ENCODE measurements around the gene STRADB.

DNA sequence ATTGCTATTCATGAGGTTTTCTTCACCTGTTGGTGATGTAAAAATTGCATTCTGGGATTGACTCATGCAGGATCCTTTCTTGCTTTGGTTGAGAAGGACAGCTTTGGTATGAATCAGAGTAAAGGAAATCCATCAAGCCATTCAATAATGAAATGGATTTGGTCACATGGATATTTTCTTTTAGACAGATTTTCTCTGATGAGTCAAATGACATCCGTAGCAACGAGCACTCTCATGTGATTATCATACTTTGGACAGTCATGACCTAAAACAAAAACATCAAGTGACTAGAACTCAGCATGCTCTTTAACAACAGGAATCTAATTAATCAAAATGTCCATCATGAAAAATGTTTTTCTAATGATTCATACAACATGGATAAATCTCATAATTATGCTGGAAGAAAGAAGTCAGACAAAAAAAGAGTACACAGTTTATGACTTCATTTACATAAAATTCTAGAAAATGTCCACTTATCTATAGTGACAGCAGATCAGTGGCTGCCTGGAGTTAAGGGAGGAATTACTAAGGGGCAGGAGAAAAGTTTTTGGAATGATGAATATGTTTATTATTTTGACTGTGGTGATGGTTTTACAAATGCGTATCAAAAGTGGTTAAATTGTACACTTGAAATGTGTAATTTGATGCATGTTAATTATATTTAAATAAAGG lies 31.0 kb upstream of the STRADB start:
- TF ChIP-seq, protein P1, sequence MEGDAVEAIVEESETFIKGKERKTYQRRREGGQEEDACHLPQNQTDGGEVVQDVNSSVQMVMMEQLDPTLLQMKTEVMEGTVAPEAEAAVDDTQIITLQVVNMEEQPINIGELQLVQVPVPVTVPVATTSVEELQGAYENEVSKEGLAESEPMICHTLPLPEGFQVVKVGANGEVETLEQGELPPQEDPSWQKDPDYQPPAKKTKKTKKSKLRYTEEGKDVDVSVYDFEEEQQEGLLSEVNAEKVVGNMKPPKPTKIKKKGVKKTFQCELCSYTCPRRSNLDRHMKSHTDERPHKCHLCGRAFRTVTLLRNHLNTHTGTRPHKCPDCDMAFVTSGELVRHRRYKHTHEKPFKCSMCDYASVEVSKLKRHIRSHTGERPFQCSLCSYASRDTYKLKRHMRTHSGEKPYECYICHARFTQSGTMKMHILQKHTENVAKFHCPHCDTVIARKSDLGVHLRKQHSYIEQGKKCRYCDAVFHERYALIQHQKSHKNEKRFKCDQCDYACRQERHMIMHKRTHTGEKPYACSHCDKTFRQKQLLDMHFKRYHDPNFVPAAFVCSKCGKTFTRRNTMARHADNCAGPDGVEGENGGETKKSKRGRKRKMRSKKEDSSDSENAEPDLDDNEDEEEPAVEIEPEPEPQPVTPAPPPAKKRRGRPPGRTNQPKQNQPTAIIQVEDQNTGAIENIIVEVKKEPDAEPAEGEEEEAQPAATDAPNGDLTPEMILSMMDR (IDR thresholded peaks at IDR 0.05) = no peak
- TF ChIP-seq POLR2A (IDR thresholded peaks at IDR 0.05) (no peak), POLR2AphosphoS5 (IDR thresholded peaks at IDR 0.05; ENCODE audit: insufficient read depth in 1 of 2, low read depth in 1 of 2) (peak in 1 of 2 donors; percentile 57)
